HG02852 (cell line): Measurements from ENCODE around the gene SAT1.
A peak's percentile ranks its signal among the peaks of the same experiment; 100 is the strongest.
"Not testable (repeated sequence)": the region's sequence is repeated elsewhere in the genome, so short reads cannot be mapped to it uniquely, and the experiment has no call there.

Experiments used
- ATAC-seq: cut with Tn5 transposase; IDR thresholded peaks from one replicate; pipeline ENCODE4 v1.9.1; 2021; ENCODE audit warnings: mild to moderate bottlenecking, moderate library complexity; ENCODE audit not compliant: unreplicated experiment

The SAT1 gene

GRCh38 chrX:23782863-23783588, at the start of gene SAT1:
Gene SAT1, plus strand, starts transcription at chrX:23783173. Its CDS starts 179 bp downstream, at chrX:23783352.
- peak; percentile 82 for ATAC-seq

DNA sequence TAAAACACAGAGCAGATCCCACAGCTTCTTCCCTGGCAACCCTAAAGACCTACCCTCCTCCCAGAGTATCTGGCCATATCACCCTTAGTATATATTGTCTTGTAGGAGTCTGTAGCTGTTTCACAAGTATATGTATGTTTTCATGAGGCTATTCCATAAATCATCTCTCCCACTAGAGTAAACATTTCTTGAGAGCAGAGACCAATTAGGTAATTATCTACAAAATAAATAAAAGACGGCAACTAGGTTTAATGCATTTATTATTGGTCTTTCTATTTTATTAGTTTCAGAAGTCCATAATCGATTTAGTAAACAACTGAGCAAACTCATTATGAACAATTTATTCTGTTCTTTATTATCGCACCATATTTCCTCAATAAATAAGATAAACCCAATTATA, 46.9 kb upstream of the SAT1 start:
- ATAC-seq = no peak

GRCh38 chrX:23737413-23737812, 45.6 kb upstream of the SAT1 start:
- no peak for ATAC-seq

DNA sequence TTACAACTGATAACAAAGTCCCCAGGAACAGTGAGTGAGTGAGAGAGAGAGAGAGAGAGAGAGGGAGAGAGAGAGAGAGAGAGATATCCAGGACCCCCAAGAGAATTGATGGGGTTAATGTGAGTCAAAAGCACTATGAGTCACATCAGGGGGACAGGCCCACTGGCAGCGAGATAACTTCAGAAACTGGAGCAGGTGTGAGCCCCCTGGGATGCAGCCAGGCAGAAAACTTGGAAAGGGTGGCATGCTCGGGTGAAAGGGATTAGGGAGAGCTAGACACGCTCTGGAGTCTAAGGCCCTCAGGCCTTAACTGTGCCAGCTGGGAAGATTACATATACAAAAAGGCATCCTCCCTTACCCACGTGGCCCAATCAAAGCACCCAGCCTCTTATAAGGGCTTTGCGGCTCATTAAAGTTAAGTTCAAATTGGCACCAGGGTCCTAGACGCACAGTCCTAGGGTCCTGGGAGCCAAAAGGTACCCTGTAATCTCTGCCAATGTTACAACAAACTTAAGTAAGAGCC, 40.7 kb upstream of the SAT1 start:
- no peak for ATAC-seq

DNA sequence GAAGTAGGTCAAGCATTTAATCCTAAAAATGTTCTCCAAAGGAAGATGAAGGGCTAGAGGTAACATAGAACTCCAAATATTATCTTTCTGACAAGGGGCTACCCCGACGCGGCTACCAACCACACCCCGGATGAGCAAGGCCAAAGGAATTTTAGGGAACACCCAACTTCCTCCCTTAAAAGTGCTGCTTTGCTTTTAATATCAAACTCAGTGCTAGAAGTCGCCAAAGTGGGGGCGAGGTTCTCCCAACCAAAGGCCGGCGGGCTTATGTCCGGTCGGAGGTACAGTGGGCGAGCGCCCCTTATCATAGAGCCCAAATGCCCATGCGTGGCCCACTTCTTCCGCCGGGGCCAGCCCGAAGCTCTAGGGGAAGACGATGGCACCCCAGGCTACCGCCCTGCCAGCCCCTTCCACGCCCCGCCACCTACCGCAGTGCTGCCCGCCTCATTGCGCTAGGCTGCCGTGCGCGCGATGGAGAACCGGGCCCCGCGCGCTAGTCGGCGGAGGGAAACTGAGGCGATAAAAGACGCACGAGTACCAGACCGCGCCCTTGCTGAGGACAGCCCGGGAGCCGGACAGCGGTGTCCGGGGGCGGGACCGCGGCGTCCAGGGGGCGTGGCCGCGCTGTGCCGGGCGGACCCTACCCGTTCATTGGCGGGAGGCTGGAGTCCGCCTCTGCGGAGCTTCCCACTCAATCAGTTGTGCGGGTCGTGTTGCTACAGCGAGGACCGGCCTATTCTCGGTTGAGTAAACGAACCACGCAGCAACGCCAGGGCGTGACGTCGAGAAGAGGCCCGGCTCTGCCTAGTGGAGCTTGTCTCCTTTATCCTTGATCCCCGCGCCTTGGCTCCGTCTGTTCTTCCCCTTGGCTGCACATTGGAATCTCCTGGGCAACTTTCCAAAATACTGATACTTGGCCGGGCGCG, 40.0 kb upstream of the SAT1 start, which contains the start of gene ACOT9:
TSS of gene ACOT9 (minus strand) at position 580 of the 926 bp plus-strand sequence. CDS start at position 448, 132 bp downstream.
- peak; percentile 95 for ATAC-seq

- ATAC-seq = not testable (repeated sequence)
Observed at GRCh38 chrX:23743623-23743971, 39.4 kb upstream of the SAT1 start.

GRCh38 chrX:23745786-23746185, 37.2 kb upstream of the SAT1 start:
- ATAC-seq = no peak

DNA sequence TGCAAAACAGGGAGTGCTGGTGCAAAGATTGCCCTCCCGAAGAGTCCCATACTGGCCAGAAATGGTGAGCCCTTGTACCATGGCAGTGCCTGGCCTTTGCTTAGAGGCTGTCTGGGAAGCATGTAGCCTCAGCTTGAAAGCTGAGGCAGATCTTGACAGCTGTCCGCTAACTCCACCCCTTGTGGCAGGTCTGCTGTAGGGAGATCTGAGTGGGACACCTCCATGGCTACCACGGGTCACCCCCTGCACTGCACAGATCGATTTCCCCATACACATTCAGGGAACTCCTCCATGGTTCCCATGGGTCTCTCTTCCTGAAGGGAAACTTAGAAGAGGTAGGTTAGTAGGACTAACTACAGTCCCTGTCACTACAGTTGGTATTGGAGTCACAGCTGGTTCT, 33.8 kb upstream of the SAT1 start:
- ATAC-seq = no peak

GRCh38 chrX:23749576-23749975, 33.4 kb upstream of the SAT1 start:
- ATAC-seq = no peak

DNA sequence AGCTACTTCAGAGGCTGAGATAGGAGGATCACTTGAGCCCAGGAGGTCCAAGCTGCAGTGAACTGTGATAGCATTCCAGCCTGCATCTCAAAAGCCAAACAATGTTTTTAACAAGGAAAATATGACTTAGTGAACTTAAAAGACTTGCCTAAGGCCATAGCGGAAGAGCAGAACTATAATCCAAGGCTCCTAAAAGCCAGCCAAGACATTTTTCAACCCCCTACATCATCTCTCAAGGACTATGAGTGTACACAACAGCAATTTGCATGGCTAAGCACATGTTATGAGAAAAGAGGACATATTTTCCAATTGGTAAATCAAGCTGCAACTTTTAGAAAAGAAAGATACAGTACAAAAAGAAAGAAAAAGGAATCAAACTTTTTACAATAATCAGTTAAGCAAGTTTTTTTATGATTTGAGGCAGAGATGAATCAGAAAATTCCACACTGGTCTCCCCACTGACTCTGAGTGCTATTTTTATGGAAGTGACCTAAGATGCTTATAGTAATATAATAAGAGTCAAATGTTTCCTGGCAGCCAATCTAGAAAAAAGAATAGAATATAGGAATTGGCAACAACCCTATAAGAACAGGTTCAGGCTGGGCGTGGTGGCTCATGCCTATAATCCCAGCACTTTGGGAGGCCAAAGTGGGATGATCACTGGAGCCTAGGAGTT, 30.1 kb upstream of the SAT1 start:
- no peak for ATAC-seq

GRCh38 chrX:23754664-23755063, 28.3 kb upstream of the SAT1 start:
- no peak for ATAC-seq

- ATAC-seq = peak; percentile 69
Observed at GRCh38 chrX:23756165-23756564, 26.8 kb upstream of the SAT1 start.

DNA sequence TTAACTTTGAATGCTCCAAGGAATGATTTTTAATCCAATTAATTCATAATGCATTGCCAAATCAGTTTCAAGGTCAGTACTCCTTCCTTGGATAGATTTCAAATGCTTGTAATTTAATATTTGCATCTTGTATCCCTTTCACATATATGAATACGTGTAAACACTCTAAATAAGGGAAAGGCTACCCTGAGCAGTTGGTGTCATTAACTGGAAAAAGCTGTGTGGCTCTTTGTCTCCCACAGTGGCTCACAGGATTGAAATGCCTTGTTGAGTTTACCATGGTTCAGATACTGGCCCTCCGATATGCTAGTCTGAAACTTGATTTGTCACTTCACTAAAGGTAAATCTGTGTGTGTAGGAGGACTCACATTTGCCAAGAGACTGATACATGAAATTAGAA, 23.2 kb upstream of the SAT1 start:
- ATAC-seq = no peak

- ATAC-seq = no peak
Observed at GRCh38 chrX:23764188-23764984, 18.6 kb upstream of the SAT1 start.

DNA sequence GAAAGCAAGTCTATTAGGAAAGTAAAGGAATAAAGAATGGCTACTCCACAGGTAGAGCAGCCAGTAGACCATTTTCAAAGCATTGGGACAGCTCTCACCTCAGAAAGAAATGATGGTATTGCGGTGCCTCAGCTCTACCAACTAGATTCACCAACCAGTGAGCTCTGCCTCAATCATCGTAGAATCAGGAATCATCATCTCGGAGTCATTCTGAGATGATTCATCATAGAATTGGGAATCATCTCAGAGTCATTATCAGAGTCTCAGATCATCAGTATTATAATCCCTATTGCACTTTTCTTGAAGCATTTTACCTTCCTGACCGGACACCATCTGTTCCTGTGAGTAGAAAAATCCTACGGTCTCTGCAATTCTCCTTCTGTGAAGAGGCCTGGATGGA, 17.5 kb upstream of the SAT1 start:
- no peak for ATAC-seq

DNA sequence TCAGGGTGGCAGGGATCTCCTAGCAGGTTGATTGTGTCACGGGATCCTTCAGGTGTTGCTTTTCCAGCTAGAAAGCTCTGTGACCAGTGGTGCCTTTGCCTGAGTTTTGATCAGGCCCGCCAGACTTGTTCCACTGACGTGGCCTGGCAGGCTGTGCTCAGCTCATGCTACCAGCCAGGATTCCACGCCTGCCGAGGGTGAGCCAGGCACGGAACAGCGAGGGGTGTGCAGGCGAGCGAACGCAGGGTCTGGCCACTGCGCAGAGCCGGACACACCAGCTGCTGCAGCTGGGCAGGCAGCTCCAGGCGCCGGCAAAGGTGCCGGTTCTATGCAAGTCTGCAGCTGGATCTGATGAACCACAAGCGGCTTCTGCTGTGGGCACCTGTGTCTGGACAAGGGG, 17.1 kb upstream of the SAT1 start:
- no peak for ATAC-seq

- ATAC-seq = peak; percentile 76
Observed at GRCh38 chrX:23766650-23767551, 16.1 kb upstream of the SAT1 start.

- ATAC-seq = no peak
Observed at GRCh38 chrX:23770142-23770541, 12.8 kb upstream of the SAT1 start.

DNA sequence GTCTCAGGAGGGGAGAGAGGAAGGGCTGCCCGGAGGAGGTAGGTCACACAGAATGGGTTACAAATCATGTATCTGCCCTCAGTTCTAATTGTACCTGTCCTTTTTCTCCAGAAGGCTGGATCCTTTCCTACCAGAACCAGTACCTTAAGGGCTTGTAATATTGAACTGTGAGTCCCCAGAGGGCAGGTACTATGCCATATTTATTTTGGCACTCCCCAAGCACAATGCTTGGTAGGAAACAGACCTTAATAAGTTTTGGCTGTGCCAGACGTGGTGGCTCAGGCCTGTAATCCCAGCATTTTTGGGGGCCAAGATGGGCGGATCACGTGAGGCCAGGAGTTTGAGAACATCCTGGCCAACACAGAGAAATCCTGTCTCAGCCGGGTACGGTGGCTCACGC, 11.9 kb upstream of the SAT1 start:
- ATAC-seq = not testable (repeated sequence)
